ENCODE results near the gene TMEM134.
"Not testable (repeated sequence)": the region's sequence is repeated elsewhere in the genome, so short reads cannot be mapped to it uniquely, and the experiment has no call there.

The TMEM134 gene

DNA sequence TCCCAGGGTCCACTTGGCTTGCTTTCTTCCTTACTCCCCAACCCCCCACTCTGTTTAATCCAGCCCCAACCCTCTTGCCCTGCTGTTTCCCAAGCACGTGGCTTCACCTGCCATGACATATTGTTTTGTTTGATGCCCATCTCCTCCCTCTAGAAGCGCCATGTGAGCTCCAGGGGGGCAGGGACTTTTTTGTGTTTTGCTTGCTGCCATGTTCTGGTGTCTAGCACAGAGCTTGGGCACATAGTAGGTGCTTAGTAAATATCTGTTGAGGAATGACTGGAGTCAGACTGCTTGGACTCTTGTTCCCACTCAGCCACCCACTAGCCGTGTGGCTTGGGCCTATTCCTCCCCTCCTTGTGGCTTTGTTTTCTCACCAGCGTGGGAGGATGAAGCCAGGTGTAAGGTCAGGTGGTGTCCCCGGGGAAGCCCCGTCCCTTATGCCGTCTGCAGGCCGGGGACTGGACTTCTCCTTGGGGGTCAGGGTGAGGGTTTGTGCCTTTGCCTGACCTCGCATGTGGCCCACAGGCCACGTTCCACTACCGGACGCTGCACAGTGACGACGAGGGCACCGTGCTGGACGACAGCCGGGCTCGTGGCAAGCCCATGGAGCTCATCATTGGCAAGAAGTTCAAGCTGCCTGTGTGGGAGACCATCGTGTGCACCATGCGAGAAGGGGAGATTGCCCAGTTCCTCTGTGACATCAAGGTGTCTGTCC is 17.6 kb upstream of the TMEM134 start:
- Mint-ChIP-seq H3K27me3 (ENCODE audit: low read depth, poor library complexity) (peaks cover 13% of the 10 kb centered on the region), H3K4me1 (peaks cover 64% of the 10 kb centered on the region), H3K27ac (no peak overlapping the region), H3K36me3 (ENCODE audit: low read depth) (peaks cover 19% of the 10 kb centered on the region), H3K9me3 (peaks cover 4% of the 10 kb centered on the region), H3K4me3 (no peak overlapping the region)
- DNase-seq, result no peak
- TF ChIP-seq, protein P1, sequence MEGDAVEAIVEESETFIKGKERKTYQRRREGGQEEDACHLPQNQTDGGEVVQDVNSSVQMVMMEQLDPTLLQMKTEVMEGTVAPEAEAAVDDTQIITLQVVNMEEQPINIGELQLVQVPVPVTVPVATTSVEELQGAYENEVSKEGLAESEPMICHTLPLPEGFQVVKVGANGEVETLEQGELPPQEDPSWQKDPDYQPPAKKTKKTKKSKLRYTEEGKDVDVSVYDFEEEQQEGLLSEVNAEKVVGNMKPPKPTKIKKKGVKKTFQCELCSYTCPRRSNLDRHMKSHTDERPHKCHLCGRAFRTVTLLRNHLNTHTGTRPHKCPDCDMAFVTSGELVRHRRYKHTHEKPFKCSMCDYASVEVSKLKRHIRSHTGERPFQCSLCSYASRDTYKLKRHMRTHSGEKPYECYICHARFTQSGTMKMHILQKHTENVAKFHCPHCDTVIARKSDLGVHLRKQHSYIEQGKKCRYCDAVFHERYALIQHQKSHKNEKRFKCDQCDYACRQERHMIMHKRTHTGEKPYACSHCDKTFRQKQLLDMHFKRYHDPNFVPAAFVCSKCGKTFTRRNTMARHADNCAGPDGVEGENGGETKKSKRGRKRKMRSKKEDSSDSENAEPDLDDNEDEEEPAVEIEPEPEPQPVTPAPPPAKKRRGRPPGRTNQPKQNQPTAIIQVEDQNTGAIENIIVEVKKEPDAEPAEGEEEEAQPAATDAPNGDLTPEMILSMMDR (IDR thresholded peaks at IDR 0.05), result no peak

DNA sequence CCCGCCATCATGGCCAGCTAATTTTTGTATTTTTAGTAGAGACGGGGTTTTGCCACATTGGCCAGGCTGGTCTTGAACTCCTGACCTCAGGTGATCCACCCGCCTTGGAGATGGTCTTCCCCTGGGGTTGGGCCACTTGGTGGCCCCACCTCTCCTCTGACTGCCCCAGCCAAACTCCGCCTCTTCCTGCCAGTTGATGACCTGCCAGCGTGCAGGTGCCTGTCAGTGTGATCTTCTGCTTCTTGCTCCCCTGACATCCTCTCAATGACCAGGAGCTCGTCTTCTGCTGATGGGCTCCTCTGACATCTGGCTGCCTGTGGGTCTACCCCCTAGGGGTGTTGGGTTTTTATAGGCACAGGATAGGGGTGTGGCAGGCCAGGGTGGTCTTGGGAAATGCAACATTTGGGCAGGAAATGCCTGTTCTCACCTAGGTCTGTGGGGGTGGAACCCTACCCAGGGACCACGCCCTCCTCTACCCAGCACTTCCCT is 16.9 kb upstream of the TMEM134 start:
- Mint-ChIP-seq H3K4me1 (peaks cover 57% of the 10 kb centered on the region), H3K36me3 (ENCODE audit: low read depth) (peaks cover 19% of the 10 kb centered on the region), H3K4me3 (peak overlapping the region; percentile 40), H3K27me3 (ENCODE audit: low read depth, poor library complexity) (peaks cover 13% of the 10 kb centered on the region)
- DNase-seq, H3K9me3 Mint-ChIP-seq, H3K27ac Mint-ChIP-seq: not testable (repeated sequence)

DNA sequence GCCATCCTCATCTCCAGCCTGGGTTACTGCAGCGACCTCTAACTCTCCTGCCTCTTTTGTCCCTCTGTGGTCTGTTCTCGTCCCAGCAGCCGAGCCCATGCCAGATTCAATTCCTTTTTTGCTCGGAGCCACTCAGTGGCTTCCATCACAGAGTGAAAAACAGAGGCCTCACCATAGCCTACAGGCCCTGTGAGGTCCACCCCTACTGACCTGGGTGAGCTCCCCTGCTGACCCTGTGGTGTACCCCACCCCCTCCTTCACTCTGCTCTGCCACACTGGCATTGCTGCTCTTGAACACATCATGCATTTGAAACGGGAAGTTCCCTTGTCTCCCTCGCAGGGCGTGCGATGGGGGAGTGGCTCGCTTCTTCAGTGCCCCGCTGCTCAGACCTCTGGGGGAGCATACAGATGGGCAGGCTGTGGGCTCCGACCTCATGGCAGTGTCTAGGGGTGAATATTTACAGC is 15.8 kb upstream of the TMEM134 start:
- no peak for DNase-seq
- TF ChIP-seq, protein P1 (IDR thresholded peaks at IDR 0.05), result no peak
- H3K27me3 Mint-ChIP-seq (ENCODE audit: low read depth, poor library complexity), result peaks cover 15% of the 10 kb centered on the region
- peaks cover 19% of the 10 kb centered on the region for H3K36me3 Mint-ChIP-seq (ENCODE audit: low read depth)
- H3K4me1 Mint-ChIP-seq, result peaks cover 54% of the 10 kb centered on the region
- peak overlapping the region; percentile 86 for H3K4me3 Mint-ChIP-seq
- H3K9me3 Mint-ChIP-seq, result peaks cover 5% of the 10 kb centered on the region
- no peak overlapping the region for H3K27ac Mint-ChIP-seq

DNA sequence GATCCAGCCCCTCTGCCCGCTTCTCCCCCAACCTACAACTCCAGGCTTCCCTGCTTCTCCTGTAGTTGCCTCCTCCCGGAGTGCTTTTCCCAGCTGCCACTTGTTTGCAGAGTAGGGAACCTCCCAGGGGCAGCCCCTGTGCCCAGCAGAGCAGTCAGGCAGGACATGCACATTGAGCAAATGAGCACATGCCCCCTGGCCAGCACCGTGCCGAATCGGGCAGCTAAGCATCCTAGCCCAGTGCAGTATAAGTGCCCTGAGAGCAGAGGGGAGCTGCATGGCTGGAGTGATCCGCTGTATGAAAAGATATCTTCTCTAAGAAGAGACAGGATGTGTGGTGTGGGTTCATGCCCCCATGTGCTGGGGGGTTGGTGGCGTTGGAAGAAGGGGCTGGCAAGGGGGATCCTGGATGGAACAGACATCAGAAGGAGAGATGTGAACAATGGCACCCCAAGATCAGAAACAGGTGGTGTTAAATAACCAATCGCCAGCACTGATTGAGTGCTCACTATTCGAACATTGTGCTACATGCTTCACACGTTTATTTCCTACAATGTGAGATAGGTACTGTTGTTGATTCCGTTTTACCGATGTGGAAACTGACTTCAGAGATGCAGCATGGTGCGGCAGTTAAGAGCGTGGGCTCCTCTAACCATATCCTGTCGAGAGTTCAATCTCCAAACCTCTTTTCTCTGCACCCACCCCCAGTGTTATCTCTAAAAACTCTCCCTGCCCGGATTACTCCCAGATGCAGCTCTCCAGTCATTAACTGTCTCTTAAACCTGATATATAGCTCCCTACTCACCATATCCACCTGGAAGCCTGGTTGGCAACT is 15.0 kb upstream of the TMEM134 start:
- H3K27me3 Mint-ChIP-seq (ENCODE audit: low read depth, poor library complexity), result peaks cover 18% of the 10 kb centered on the region
- TF ChIP-seq, protein P1 (IDR thresholded peaks at IDR 0.05), result no peak
- peak overlapping the region; percentile 86 for H3K4me3 Mint-ChIP-seq
- DNase-seq, result no peak
- H3K27ac Mint-ChIP-seq, result no peak overlapping the region
- H3K36me3 Mint-ChIP-seq (ENCODE audit: low read depth), result peaks cover 15% of the 10 kb centered on the region
- peaks cover 8% of the 10 kb centered on the region for H3K9me3 Mint-ChIP-seq
- peaks cover 48% of the 10 kb centered on the region for H3K4me1 Mint-ChIP-seq

DNA sequence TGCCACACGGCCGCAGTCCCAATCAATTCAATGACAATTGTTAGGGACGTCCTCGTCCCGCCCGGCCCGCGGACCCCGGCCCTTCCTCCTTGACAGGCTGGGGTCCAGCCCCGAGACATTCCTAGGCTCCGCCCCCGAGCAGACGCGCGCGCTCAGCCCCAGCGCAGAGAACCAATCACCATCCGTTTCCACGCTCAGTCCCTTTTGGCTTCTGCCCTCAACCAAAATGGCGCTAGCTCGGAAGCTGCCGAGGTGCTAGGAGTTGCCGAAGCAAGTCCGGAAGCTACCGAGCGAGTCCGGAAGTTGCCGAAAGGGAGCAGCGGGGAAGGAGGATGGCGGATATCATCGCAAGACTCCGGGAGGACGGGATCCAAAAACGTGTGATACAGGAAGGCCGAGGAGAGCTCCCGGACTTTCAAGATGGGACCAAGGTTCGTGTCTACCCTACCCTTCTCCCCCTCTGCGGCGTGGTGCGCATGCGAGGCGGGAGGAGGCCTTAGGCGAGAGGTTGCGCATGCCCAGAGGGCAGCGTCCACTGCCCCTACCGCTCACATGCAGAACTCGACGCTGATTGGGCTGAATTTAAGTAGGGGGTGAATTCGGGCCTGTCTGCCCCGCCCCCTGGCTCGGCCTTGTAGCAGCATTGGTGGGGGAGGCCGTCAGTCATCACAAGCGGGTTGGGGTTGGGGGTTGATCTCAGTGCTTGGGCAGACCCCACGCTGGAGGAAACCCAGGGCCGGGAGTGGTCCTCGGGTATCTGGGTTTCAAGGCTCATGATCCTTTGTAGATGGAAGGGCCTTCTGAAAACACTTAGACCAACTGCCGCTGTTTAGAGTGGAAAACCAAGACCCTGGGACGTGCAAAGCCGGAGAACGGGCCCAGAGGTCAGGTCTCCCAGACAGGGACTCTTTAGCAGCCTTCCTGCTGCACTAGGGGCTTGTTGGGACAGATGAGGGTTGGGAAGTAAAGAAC is 14.1 kb upstream of the TMEM134 start, which contains the start of gene AIP:
Gene AIP, plus strand, starts transcription at position 200 of the 972 bp plus-strand sequence. Its CDS starts 133 bp downstream, at position 333.
- Mint-ChIP-seq H3K27me3 (ENCODE audit: low read depth, poor library complexity) (peaks cover 23% of the 10 kb centered on the region), H3K27ac (peak within 1 kb of the TSS; percentile 90), H3K4me3 (peak within 1 kb of the TSS; percentile 86), H3K4me1 (peaks cover 48% of the 10 kb centered on the region), H3K36me3 (ENCODE audit: low read depth) (peaks cover 14% of the 10 kb centered on the region), H3K9me3 (peaks cover 8% of the 10 kb centered on the region)
- peak; percentile 99 for DNase-seq
- TF ChIP-seq, protein P1 (IDR thresholded peaks at IDR 0.05), result no peak
